Measurements from ENCODE around the gene MEDAG.

DNA sequence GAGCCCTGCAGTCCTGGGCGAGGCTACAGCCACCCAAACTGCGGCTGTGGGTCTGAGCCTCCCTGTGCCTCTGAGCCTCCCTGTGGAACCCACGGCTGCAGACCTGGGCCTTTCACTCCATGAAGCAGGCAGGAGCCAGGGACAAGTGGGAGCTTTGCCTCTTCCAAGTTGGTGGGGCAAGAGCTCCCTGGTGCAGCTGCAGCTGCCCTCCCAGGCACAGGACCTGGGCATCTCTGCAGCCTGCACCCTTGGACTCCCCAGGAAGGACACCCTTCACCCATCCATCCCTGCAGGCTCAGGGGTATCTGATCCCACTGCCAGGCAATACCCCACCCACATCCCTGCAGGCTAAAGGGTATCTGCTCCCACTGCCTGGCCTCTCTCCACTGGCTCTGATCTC is 28.7 kb downstream of the MEDAG start:
- TF ChIP-seq, protein P1, sequence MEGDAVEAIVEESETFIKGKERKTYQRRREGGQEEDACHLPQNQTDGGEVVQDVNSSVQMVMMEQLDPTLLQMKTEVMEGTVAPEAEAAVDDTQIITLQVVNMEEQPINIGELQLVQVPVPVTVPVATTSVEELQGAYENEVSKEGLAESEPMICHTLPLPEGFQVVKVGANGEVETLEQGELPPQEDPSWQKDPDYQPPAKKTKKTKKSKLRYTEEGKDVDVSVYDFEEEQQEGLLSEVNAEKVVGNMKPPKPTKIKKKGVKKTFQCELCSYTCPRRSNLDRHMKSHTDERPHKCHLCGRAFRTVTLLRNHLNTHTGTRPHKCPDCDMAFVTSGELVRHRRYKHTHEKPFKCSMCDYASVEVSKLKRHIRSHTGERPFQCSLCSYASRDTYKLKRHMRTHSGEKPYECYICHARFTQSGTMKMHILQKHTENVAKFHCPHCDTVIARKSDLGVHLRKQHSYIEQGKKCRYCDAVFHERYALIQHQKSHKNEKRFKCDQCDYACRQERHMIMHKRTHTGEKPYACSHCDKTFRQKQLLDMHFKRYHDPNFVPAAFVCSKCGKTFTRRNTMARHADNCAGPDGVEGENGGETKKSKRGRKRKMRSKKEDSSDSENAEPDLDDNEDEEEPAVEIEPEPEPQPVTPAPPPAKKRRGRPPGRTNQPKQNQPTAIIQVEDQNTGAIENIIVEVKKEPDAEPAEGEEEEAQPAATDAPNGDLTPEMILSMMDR (IDR thresholded peaks at IDR 0.05; ENCODE audit: low read depth, low read length) = no peak
- no peak for TF ChIP-seq EZH2phosphoT487 (IDR thresholded peaks at IDR 0.05; ENCODE audit: low read depth)
